Measurements from ENCODE around the gene SETD5. TPM values are rescaled to one million over a fixed set of nuclear protein-coding genes. Genes with fewer than 3 reads are reported as not detected.

The SETD5 gene
- total and polyA plus RNA-seq, 7 donors = 8.6 to 149 (median 69.9) TPM

GRCh38 chr3:9386501-9387321 lies 10.7 kb upstream of the SETD5 start:
- H3K4me1 ChIP-seq = peaks cover 0 to 12% (median 10%) of the 10 kb centered on the region in 4 donors
- intact Hi-C loops (cut with DNase I) = no loop called here
- TF ChIP-seq POLR2AphosphoS5 (IDR thresholded peaks at IDR 0.05) (no peak), EP300 (IDR thresholded peaks at IDR 0.05) (no peak), CTCF (IDR thresholded peaks at IDR 0.05) (no peak), POLR2A (IDR thresholded peaks at IDR 0.05) (no peak)
- peaks cover 29 to 92% (median 57%) of the 10 kb centered on the region in 4 donors for H3K36me3 ChIP-seq
- no peaks in the 10 kb centered on the region for H3K27me3 ChIP-seq
- no peaks in the 10 kb centered on the region for H3K9me3 ChIP-seq
- WGBS, 2 donors = 3 to 48% methylated on average over 1 of the region's 1 CpG
- no peak overlapping the region for H3K4me3 ChIP-seq
- H3K27ac ChIP-seq = no peak overlapping the region
- DNase-seq = no peak

GRCh38 chr3:9387322-9387655 lies 10.1 kb upstream of the SETD5 start:
- TF ChIP-seq POLR2A (IDR thresholded peaks at IDR 0.05) (no peak), CTCF (IDR thresholded peaks at IDR 0.05) (no peak), EP300 (IDR thresholded peaks at IDR 0.05) (no peak), POLR2AphosphoS5 (IDR thresholded peaks at IDR 0.05) (no peak)
- Histone ChIP-seq H3K4me1 (peaks cover 0 to 18% (median 16%) of the 10 kb centered on the region in 4 donors), H3K36me3 (peaks cover 29 to 92% (median 57%) of the 10 kb centered on the region in 4 donors), H3K4me3 (no peak overlapping the region), H3K27ac (no peak overlapping the region), H3K27me3 (no peaks in the 10 kb centered on the region), H3K9me3 (no peaks in the 10 kb centered on the region)
- DNase-seq = no peak
- 87 to 88% methylated on average over 2 of the region's 2 CpGs for WGBS, 2 donors
- intact Hi-C loops (cut with DNase I) = no loop called here

- H3K27ac ChIP-seq = no peak overlapping the region
- no peaks in the 10 kb centered on the region for H3K27me3 ChIP-seq
- H3K9me3 ChIP-seq = no peaks in the 10 kb centered on the region
- peaks cover 29 to 85% (median 55%) of the 10 kb centered on the region in 4 donors for H3K36me3 ChIP-seq
- no peak overlapping the region for H3K4me3 ChIP-seq
- 86 to 90% methylated on average over 2 of the region's 2 CpGs for WGBS, 2 donors
- H3K4me1 ChIP-seq = peaks cover 0 to 27% (median 22%) of the 10 kb centered on the region in 4 donors
- TF ChIP-seq EP300 (IDR thresholded peaks at IDR 0.05) (no peak), POLR2A (IDR thresholded peaks at IDR 0.05) (no peak), POLR2AphosphoS5 (IDR thresholded peaks at IDR 0.05) (no peak), CTCF (IDR thresholded peaks at IDR 0.05) (no peak)
- DNase-seq = no peak
- intact Hi-C loops (cut with DNase I) = no loop called here
These were observed 9.3 kb upstream of the SETD5 start for GRCh38 chr3:9388142-9388541.

GRCh38 chr3:9388562-9389272 lies 8.7 kb upstream of the SETD5 start:
- no peak for DNase-seq
- WGBS, 2 donors = 93 to 96% methylated on average over 5 of the region's 5 CpGs
- Histone ChIP-seq H3K27ac (no peak overlapping the region), H3K27me3 (no peaks in the 10 kb centered on the region), H3K9me3 (no peaks in the 10 kb centered on the region), H3K4me3 (no peak overlapping the region), H3K36me3 (peaks cover 29 to 86% (median 54%) of the 10 kb centered on the region in 4 donors), H3K4me1 (peaks cover 0 to 32% (median 28%) of the 10 kb centered on the region in 4 donors)
- TF ChIP-seq EP300 (IDR thresholded peaks at IDR 0.05) = no peak
- TF ChIP-seq POLR2AphosphoS5 (IDR thresholded peaks at IDR 0.05) = no peak
- TF ChIP-seq POLR2A (IDR thresholded peaks at IDR 0.05) = no peak
- TF ChIP-seq CTCF (IDR thresholded peaks at IDR 0.05) = no peak
- intact Hi-C loops (cut with DNase I) = no loop called here
